AG04449 (cell line): ENCODE measurements around the gene RPL36A.
A peak's percentile ranks its signal among the peaks of the same experiment; 100 is the strongest.

Experiments
- CTCF ChIA-PET: fragments of 350-600 bp; formaldehyde crosslinking; extraction: SDS; loops from one replicate; lab custom pipeline; 2021; ENCODE audit warnings: antibody characterized with exemption; lab: Yijun Ruan, JAX
- POLR2A ChIA-PET: fragments of 400-600, 350-600 bp; formaldehyde crosslinking; extraction: SDS; loops from one replicate; lab custom pipeline; 2020; ENCODE audit warnings: antibody characterized with exemption, inconsistent platforms; lab: Yijun Ruan, JAX
- DNase-seq: peaks from one replicate; pipeline ENCODE4 v3.0.0-alpha.2; 2010; ENCODE audit warnings: low read depth, low spot score
- H3K4me3 ChIP-seq: 2 replicates; pipeline ENCODE4 v1.5.1; 2011; ENCODE audit warnings: low read depth, mild to moderate bottlenecking, control low read depth, low read length
- CTCF ChIP-seq: IDR thresholded peaks from one replicate; pipeline ENCODE4 v1.5.1; 2011; ENCODE audit warnings: mild to moderate bottlenecking, moderate library complexity, low read length, control low read depth, inconsistent platforms; ENCODE audit not compliant: insufficient read depth; ENCODE audit errors: missing control alignments

Gene RPL36A

GRCh38 chrX:101386542-101386885, 4.3 kb upstream of the RPL36A start:
- DNase-seq, result no peak
- TF ChIP-seq CTCF, result no peak

GRCh38 chrX:101388604-101389003, 2.2 kb upstream of the RPL36A start:
- no peak for DNase-seq
- POLR2A ChIA-PET, result no interaction called here
- H3K4me3 ChIP-seq, result no peak overlapping the region
- CTCF ChIA-PET, result no interaction called here
- no peak for TF ChIP-seq CTCF

More at GRCh38 chrX:101386542-101386885, 4.3 kb upstream of the RPL36A start:
- POLR2A ChIA-PET, result no interaction called here
- no peak overlapping the region for H3K4me3 ChIP-seq
- CTCF ChIA-PET, result no interaction called here

GRCh38 chrX:101391831-101392230, 1.0 kb downstream of the RPL36A start:
- DNase-seq, result no peak
- CTCF ChIA-PET, result interaction anchor here (1.5 kb wide), 1 partner anchor 38 kb away, joined by 4 read pairs; no protein-coding TSS in a partner anchor
- POLR2A ChIA-PET, result interaction anchor here (2.0 kb wide), 1 partner anchor 12 kb away, joined by 17 read pairs; no protein-coding TSS in a partner anchor
- H3K4me3 ChIP-seq, result peak overlapping the region; percentile 74
- TF ChIP-seq CTCF, result no peak

GRCh38 chrX:101393530-101394305, 2.9 kb downstream of the RPL36A start:
- no peak for TF ChIP-seq CTCF
- no peak for DNase-seq
- no peak overlapping the region for H3K4me3 ChIP-seq
- ChIA-PET CTCF (no interaction called here), POLR2A (no interaction called here)

- no peak for DNase-seq
- no peak for TF ChIP-seq CTCF
- H3K4me3 ChIP-seq, result no peak overlapping the region
- ChIA-PET POLR2A (no interaction called here), CTCF (no interaction called here)
These were observed 3.6 kb downstream of the RPL36A start for GRCh38 chrX:101394372-101394771.

- no peak for DNase-seq
- TF ChIP-seq CTCF, result no peak
- CTCF ChIA-PET, result no interaction called here
- POLR2A ChIA-PET, result no interaction called here
- no peak overlapping the region for H3K4me3 ChIP-seq
These were observed 5.0 kb downstream of the RPL36A start for GRCh38 chrX:101395789-101396188.
